ENCODE data around the gene CSNK1A1. TPM values are rescaled to one million over a fixed set of nuclear protein-coding genes. Genes with fewer than 3 reads are reported as not detected.

CSNK1A1 gene
- total RNA-seq, 1 experiment from 2014 or later = 263 TPM

DNA sequence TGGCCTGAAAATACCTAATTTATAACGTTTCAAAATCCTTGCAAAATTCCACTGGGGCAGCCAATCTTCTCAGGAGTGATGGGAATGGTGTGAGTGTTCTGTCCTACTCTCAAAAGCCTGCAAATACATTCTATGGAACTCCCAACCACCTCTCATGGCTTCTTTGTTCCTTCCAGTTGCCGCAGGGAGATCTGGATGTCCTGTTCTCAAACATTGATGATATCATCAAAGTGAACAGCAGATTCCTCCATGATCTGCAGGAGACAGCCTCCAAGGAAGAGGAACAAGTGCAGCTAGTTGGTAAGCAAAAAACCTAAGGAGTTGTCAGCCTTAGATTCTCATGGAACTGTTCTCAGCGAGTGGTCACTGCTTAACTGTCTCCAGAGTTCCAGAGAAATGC, 49.7 kb upstream of the CSNK1A1 start:
- ATAC-seq = no peak

More for the DNA sequence above, 49.7 kb upstream of the CSNK1A1 start:
- H3K4me2 ChIP-seq (ENCODE audit: low read length) = no peak overlapping the region
- no peaks in the 10 kb centered on the region for H4K20me1 ChIP-seq (ENCODE audit: insufficient read depth)
- intact Hi-C loops (cut with micrococcal nuclease) = no loop called here
- no peak overlapping the region for H2AFZ ChIP-seq (ENCODE audit: low read depth, low read length, poor library complexity, severe bottlenecking)
- no peaks in the 10 kb centered on the region for H3K79me2 ChIP-seq (ENCODE audit: insufficient read depth, low read length)
- POLR2A ChIA-PET = no interaction called here
- no peaks in the 10 kb centered on the region for H3K36me3 ChIP-seq (ENCODE audit: control insufficient read depth in 1 of 2, insufficient read depth in 2 of 2, low read length in 2 of 2)
- RAD21 ChIA-PET (ENCODE audit: low non-redundant PET in 1 of 2, low total read pairs in 2 of 2, uncharacterized antibody in 2 of 2, unreplicated experiment in 2 of 2) = no interaction called here
- H3K9me2 ChIP-seq (ENCODE audit: insufficient read depth) = no peaks in the 10 kb centered on the region
- H3K9me3 ChIP-seq (ENCODE audit: control insufficient read depth in 1 of 2, insufficient read depth in 1 of 2, low read depth in 1 of 2, low read length in 2 of 2) = no peaks in the 10 kb centered on the region
- DNase-seq (ENCODE audit: low read depth, low spot score) = no peak
- peaks cover 23 to 32% of the 10 kb centered on the region in 2 experiments for H3K4me1 ChIP-seq (ENCODE audit: control insufficient read depth in 1 of 2, insufficient read depth in 2 of 2, low read length in 2 of 2)
- CTCF ChIA-PET = no interaction called here
- H3K4me3 ChIP-seq (replicated peaks in 1 of 2; ENCODE audit: low read depth in 1 of 2, low read length in 2 of 2) = no peak overlapping the region
- TF ChIP-seq YY1 (IDR thresholded peaks at IDR 0.05; ENCODE audit: extremely low read depth, insufficient replicate concordance, low read depth, low read length) (no peak), SIN3A (IDR thresholded peaks at IDR 0.05; ENCODE audit: low read depth) (no peak), JUND (IDR thresholded peaks at IDR 0.05) (no peak), SP1 (IDR thresholded peaks at IDR 0.05; ENCODE audit: low read depth) (no peak), ZNF274 (IDR thresholded peaks at IDR 0.05; ENCODE audit: low read depth, low read length) (no peak), EGR1 (IDR thresholded peaks at IDR 0.05; ENCODE audit: low read depth) (no peak), CBX3 (IDR thresholded peaks at IDR 0.05; ENCODE audit: low read depth) (no peak), ZFX (IDR thresholded peaks at IDR 0.05) (no peak), TCF7L2 (IDR thresholded peaks at IDR 0.05; ENCODE audit: borderline replicate concordance, extremely low read depth, insufficient read depth, insufficient read length) (no peak), FOSL1 (IDR thresholded peaks at IDR 0.05; ENCODE audit: low read depth) (no peak), ATF3 (IDR thresholded peaks at IDR 0.05) (no peak), CEBPB (IDR thresholded peaks at IDR 0.05; ENCODE audit: low read depth) (no peak), CTCF (IDR thresholded peaks at IDR 0.05 in 2 of 3, conservative IDR thresholded peaks at IDR 0.05 in 1 of 3; ENCODE audit: borderline replicate concordance in 1 of 3, insufficient read depth in 1 of 3, low read depth in 2 of 3, low read length in 2 of 3) (no peak), ELF1 (IDR thresholded peaks at IDR 0.05; ENCODE audit: borderline replicate concordance, low read depth) (no peak)
- TF ChIP-seq, protein P1, sequence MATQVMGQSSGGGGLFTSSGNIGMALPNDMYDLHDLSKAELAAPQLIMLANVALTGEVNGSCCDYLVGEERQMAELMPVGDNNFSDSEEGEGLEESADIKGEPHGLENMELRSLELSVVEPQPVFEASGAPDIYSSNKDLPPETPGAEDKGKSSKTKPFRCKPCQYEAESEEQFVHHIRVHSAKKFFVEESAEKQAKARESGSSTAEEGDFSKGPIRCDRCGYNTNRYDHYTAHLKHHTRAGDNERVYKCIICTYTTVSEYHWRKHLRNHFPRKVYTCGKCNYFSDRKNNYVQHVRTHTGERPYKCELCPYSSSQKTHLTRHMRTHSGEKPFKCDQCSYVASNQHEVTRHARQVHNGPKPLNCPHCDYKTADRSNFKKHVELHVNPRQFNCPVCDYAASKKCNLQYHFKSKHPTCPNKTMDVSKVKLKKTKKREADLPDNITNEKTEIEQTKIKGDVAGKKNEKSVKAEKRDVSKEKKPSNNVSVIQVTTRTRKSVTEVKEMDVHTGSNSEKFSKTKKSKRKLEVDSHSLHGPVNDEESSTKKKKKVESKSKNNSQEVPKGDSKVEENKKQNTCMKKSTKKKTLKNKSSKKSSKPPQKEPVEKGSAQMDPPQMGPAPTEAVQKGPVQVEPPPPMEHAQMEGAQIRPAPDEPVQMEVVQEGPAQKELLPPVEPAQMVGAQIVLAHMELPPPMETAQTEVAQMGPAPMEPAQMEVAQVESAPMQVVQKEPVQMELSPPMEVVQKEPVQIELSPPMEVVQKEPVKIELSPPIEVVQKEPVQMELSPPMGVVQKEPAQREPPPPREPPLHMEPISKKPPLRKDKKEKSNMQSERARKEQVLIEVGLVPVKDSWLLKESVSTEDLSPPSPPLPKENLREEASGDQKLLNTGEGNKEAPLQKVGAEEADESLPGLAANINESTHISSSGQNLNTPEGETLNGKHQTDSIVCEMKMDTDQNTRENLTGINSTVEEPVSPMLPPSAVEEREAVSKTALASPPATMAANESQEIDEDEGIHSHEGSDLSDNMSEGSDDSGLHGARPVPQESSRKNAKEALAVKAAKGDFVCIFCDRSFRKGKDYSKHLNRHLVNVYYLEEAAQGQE (IDR thresholded peaks at IDR 0.05; ENCODE audit: low read depth) = no peak
- TF ChIP-seq, protein P2, sequence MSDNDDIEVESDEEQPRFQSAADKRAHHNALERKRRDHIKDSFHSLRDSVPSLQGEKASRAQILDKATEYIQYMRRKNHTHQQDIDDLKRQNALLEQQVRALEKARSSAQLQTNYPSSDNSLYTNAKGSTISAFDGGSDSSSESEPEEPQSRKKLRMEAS (IDR thresholded peaks at IDR 0.05) = no peak
- no TSS peak for BruUV-seq (replicated peaks)
- no peak overlapping the region for H3K9ac ChIP-seq (ENCODE audit: low read length)
- H3K27me3 ChIP-seq (ENCODE audit: insufficient read depth, low read length) = no peaks in the 10 kb centered on the region
- no peak overlapping the region for H3K27ac ChIP-seq (ENCODE audit: low read depth, low read length)
